Dermis microvascular lymphatic vessel endothelial cell (primary cell): ENCODE results near the gene LCP2. TPM values are rescaled to one million over a fixed set of nuclear protein-coding genes. Genes with fewer than 3 reads are reported as not detected.
A peak's percentile ranks its signal among the peaks of the same experiment; 100 is the strongest.

Experiments
- DNase-seq, 2 donors: peaks; one replicate each; pipeline versions ENCODE4 v3.0.0 to v3.0.0-alpha.2; 2010; ENCODE audit warnings: low read depth in 2 of 2
- total RNA-seq: library from RNA; depleted of rRNA; stranded (reverse); fragments of >200 nt; gene quantifications from 2 replicates; pipeline ENCODE4 v1.2.1, GENCODE V29; 2014

Gene LCP2
- total RNA-seq, 1 donor from 2014 or later = 0.26 TPM

GRCh38 chr5:170217831-170218230 is 79.7 kb downstream of the LCP2 start:
- no peak for DNase-seq

DNA sequence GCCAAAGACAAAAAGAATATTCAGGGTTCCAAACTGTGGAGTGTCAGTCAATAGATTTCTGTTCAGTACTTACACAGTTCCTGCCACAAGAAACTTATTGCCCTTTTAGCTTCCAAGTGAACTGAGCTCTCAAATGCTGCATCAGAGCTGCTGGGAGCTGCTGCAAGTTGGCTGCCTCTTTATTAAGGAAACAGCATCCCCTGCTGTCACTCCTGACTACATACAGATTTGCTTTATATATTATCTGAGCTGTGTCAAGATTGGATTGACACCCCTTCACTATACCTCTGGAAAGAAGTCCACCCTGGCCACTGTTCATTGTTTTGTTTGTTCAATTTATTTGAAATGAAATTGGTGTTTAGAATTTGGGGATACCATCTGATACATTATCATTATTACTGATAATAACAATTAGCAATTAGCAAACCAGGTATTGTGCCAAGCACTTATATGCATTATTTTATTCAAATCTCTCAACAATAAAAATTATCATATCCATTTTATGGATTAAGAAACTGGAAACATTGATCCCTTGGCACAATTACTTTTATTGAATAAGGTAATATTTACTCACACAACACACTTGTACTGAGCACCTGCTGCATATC is 81.2 kb downstream of the LCP2 start:
- peak; percentile 66 to 80 for DNase-seq

DNA sequence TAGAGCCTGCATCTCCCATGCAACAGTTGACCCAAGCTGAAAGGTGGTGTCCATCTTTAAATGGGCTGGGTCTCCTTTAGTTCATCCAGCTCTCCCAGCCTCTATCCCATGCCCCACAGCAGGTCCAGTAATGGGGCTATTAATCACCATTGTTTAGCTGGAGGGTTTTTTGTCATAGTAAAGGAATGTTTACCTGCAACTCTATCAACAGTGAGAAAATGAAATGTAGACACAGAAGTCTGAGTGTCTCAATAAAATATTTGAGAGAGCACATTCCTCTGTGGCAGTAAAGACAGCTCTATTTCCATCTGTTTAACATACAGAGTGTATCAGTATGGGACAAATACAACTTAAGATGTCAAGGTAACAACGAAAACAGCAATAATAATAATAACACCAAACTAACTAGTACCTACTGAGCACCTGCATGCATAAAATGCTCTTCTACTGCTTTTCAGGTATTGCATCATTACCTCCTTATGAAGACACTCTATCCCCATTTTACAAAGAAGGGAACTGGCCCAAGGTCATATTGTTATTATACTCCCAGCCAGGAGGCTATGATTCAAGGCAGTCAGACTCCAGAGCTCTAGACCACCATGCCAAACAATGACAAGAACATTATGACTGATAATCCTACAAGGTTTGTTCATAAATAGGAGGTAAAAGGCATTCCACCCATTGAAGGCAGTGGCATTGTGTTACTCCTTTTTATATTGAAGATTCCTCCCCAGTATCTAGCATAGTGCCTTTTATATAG is 85.8 kb downstream of the LCP2 start:
- DNase-seq = no peak

- no peak for DNase-seq
These were observed 90.6 kb downstream of the LCP2 start for GRCh38 chr5:170206958-170207357.

GRCh38 chr5:170206216-170206615 is 91.4 kb downstream of the LCP2 start:
- no peak for DNase-seq

GRCh38 chr5:170204202-170204601 is 93.4 kb downstream of the LCP2 start:
- DNase-seq = no peak

- no peak for DNase-seq
These were observed 95.5 kb downstream of the LCP2 start for GRCh38 chr5:170202117-170202516.

DNA sequence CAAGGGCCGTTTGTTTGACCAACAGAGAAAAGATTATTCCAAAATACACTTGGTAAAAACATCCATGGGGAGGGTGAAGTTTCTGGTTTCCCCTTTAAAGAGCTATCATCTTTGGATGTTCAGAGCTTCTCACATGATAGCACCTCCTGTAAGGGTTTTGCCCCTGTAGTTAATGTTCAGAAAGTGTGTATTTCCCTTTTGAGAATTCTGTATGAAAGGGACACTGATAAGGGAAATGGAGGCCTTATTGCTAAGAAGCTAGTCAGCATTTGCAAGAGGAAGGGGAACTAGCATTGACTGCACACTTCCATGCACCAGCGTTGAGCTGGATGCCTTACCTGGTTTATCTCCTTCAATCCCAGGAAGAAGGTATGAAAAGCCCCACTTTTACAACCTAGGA is 96.3 kb downstream of the LCP2 start:
- DNase-seq = no peak

DNA sequence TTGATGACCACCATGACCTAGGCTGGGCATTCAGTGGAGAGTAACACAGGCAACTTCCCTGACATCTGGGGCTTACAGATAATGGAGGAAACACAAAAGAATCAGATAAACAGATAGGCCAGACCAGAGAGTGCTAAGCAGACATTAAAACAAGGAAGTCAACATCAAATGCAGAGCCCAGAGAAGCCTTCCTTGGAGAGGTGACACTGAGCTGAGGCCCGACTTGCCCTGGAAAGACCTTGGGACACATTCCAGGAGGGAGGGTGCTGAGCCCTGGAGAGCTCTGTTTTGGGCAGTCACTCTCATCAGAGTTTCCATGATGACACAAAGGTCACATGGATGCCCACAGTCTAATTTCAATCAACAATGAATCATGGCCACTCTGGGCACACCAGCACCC is 96.7 kb downstream of the LCP2 start:
- no peak for DNase-seq

Other genes starting within 250 kb of the LCP2 start
- not detected in 2 replicates for gene FOXI1, start 191.9 kb downstream of the LCP2 start, total RNA-seq
- gene C5orf58, start 64.8 kb downstream of the LCP2 start, total RNA-seq = not detected in 2 replicates
- gene KCNMB1, start 91.6 kb upstream of the LCP2 start, total RNA-seq = under 0.01 TPM in 1 of 2 replicates, not detected in the other
- gene KCNIP1, start 206.2 kb upstream of the LCP2 start, total RNA-seq = 33.6 and 102 TPM in 2 replicates